AG09309 (cell line): ENCODE measurements around the gene PDE9A.

Experiments used
- DNase-seq: peaks from one replicate; pipeline ENCODE4 v3.0.0-alpha.2; 2010; ENCODE audit warnings: low read depth
- H3K4me3 ChIP-seq: 2 replicates; pipeline ENCODE4 v1.5.1; 2011; ENCODE audit warnings: mild to moderate bottlenecking, low read depth, low read length, moderate library complexity; ENCODE audit not compliant: control insufficient read depth
- TF ChIP-seq, protein P1 (sequence below): IDR thresholded peaks from 2 replicates; pipeline ENCODE4 v1.5.1; 2011; ENCODE audit warnings: mild to moderate bottlenecking, low read depth, low read length, inconsistent platforms; ENCODE audit not compliant: insufficient read depth, control insufficient read depth; ENCODE audit errors: missing control alignments

PDE9A gene

DNA sequence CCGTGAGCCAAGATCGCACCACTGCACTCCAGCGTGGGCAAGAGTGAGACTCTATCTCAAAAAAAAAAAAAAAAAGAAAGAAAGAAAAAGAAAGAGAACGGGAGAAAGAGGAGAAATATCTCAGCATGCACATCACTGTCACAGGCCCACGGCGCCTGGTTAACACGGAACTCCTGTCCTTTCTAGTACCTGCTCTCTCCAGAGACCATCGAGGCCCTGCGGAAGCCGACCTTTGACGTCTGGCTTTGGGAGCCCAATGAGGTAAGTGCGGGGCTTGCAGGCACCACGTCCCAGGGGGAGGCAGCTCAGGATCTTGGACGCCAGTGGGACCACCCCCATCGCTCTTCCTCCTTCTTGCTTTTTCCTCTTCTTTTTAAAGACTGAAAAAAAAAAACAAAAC, 100.4 kb downstream of the PDE9A start:
- no peak overlapping the region for H3K4me3 ChIP-seq
- DNase-seq, result no peak
- TF ChIP-seq, protein P1, sequence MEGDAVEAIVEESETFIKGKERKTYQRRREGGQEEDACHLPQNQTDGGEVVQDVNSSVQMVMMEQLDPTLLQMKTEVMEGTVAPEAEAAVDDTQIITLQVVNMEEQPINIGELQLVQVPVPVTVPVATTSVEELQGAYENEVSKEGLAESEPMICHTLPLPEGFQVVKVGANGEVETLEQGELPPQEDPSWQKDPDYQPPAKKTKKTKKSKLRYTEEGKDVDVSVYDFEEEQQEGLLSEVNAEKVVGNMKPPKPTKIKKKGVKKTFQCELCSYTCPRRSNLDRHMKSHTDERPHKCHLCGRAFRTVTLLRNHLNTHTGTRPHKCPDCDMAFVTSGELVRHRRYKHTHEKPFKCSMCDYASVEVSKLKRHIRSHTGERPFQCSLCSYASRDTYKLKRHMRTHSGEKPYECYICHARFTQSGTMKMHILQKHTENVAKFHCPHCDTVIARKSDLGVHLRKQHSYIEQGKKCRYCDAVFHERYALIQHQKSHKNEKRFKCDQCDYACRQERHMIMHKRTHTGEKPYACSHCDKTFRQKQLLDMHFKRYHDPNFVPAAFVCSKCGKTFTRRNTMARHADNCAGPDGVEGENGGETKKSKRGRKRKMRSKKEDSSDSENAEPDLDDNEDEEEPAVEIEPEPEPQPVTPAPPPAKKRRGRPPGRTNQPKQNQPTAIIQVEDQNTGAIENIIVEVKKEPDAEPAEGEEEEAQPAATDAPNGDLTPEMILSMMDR, result no peak

GRCh38 chr21:42754270-42754933, 101.0 kb downstream of the PDE9A start:
- no peak for DNase-seq

GRCh38 chr21:42755031-42755665, 101.7 kb downstream of the PDE9A start:
- DNase-seq, result no peak
- TF ChIP-seq, protein P1, result no peak
- no peak overlapping the region for H3K4me3 ChIP-seq

More at GRCh38 chr21:42754270-42754933, 101.0 kb downstream of the PDE9A start:
- no peak overlapping the region for H3K4me3 ChIP-seq
- TF ChIP-seq, protein P1, result no peak

- no peak for DNase-seq
- no peak overlapping the region for H3K4me3 ChIP-seq
- TF ChIP-seq, protein P1, result no peak
Measured at GRCh38 chr21:42755766-42756579, 102.6 kb downstream of the PDE9A start.

DNA sequence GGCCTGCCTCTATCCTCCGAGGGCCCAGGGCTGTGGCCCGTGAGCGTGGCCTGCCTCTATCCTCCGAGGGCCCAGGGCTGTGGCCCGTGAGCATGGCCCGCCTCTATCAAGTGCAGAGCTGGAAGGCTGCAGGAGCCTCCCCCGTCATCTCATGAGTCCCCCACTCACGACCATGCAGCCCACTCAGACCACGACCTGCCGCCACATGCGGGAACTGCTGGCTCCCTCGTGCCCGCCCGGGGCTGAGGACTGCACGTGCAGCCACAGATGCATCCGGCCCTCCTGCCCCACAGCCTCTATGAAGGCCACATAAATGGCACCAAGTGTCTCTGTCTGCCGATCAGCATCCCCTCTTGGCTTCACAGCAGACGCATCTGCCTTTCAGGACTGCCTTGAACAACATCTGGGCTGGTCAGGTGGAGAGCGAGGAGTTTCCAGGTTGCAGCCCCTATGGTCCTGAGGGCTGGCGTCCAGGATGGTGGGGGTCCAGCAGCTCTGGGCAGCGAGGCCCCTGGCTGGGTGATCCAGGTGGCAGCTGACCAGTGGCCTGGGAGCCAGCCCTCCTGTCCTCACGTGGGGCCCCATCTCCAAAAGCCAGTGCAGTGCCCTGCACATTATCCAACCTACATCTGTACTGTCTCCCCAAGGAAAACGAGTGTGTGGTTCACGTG, 103.3 kb downstream of the PDE9A start:
- TF ChIP-seq, protein P1, result no peak
- H3K4me3 ChIP-seq, result no peak overlapping the region
- no peak for DNase-seq

DNA sequence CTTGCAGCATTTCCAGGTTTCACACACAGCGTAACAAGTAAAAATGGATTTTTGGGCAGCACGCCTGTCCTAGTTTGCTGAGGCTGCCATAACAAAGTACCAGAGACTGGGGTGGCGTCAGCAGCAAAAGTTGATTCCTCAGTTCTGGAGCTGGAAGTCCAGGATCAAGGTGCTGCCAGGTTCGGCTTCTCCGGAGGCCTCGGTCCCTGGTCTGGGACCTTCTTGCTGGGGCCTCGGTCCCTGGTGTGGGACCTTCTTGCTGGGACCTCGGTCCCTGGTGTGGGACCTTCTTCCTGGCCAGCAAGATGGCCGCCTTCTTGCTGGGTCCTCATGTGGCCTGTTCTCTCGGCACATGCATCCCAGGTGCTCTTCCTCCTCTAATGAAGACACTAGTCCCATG, 104.0 kb downstream of the PDE9A start:
- DNase-seq, result no peak
- TF ChIP-seq, protein P1, result no peak
- no peak overlapping the region for H3K4me3 ChIP-seq
